ENCODE measurements around the gene CHRDL1. TPM values are rescaled to one million over a fixed set of nuclear protein-coding genes. Genes with fewer than 3 reads are reported as not detected.
"Not testable (repeated sequence)": the region's sequence is repeated elsewhere in the genome, so short reads cannot be mapped to it uniquely, and the experiment has no call there.

Gene CHRDL1
- total RNA-seq (2014; rRNA removed; shearing (Covaris generic)), result 0.89 and 3.6 TPM in 2 replicates

- H3K27ac ChIP-seq, result no peak within 1 kb of the TSS
- no peaks in the 10 kb centered on the region for H3K36me3 ChIP-seq
- H3K9me3 ChIP-seq (replicated peaks), result no peaks in the 10 kb centered on the region
- H3K4me1 ChIP-seq (replicated peaks), result no peaks in the 10 kb centered on the region
- DNase-seq (ENCODE audit: low read depth in 1 of 2, low spot score in 2 of 2), result no peak
- H3K4me3 ChIP-seq, result peak within 1 kb of the TSS; percentile 28
- no peaks in the 10 kb centered on the region for H3K27me3 ChIP-seq (replicated peaks)
These were observed at the start of gene CHRDL1 for GRCh38 chrX:110795645-110796406. Gene CHRDL1 (minus strand): TSS chrX:110795817. CDS start chrX:110792181, 3,636 bp downstream.

GRCh38 chrX:110836982-110837381 lies 41.4 kb upstream of the CHRDL1 start:
- no peak overlapping the region for H3K27ac ChIP-seq

GRCh38 chrX:110836451-110836850 lies 40.8 kb upstream of the CHRDL1 start:
- no peak overlapping the region for H3K27ac ChIP-seq
- no peaks in the 10 kb centered on the region for H3K4me1 ChIP-seq (replicated peaks)
- DNase-seq (ENCODE audit: low read depth in 1 of 2, low spot score in 2 of 2), result no peak
- H3K36me3 ChIP-seq, result no peaks in the 10 kb centered on the region
- H3K9me3 ChIP-seq (replicated peaks), result no peaks in the 10 kb centered on the region
- no peak overlapping the region for H3K4me3 ChIP-seq
- H3K27me3 ChIP-seq (replicated peaks), result no peaks in the 10 kb centered on the region

More at GRCh38 chrX:110836982-110837381, 41.4 kb upstream of the CHRDL1 start:
- H3K9me3 ChIP-seq (replicated peaks), result no peaks in the 10 kb centered on the region
- no peaks in the 10 kb centered on the region for H3K27me3 ChIP-seq (replicated peaks)
- no peaks in the 10 kb centered on the region for H3K36me3 ChIP-seq
- no peaks in the 10 kb centered on the region for H3K4me1 ChIP-seq (replicated peaks)
- DNase-seq (ENCODE audit: low read depth in 1 of 2, low spot score in 2 of 2), result no peak
- no peak overlapping the region for H3K4me3 ChIP-seq

- H3K27me3 ChIP-seq (replicated peaks), result no peaks in the 10 kb centered on the region
- H3K9me3 ChIP-seq (replicated peaks), result no peaks in the 10 kb centered on the region
- H3K36me3 ChIP-seq, result no peaks in the 10 kb centered on the region
- H3K4me1 ChIP-seq (replicated peaks), result no peaks in the 10 kb centered on the region
- H3K27ac ChIP-seq, result no peak overlapping the region
- H3K4me3 ChIP-seq, result no peak overlapping the region
- no peak for DNase-seq (ENCODE audit: low read depth in 1 of 2, low spot score in 2 of 2)
These were observed 40.4 kb upstream of the CHRDL1 start for GRCh38 chrX:110836001-110836400.

GRCh38 chrX:110825972-110826371 lies 30.4 kb upstream of the CHRDL1 start:
- Histone ChIP-seq H3K9me3 (replicated peaks) (no peaks in the 10 kb centered on the region), H3K27ac (no peak overlapping the region), H3K4me1 (replicated peaks) (no peaks in the 10 kb centered on the region), H3K27me3 (replicated peaks) (no peaks in the 10 kb centered on the region), H3K36me3 (no peaks in the 10 kb centered on the region), H3K4me3 (no peak overlapping the region)
- no peak for DNase-seq (ENCODE audit: low read depth in 1 of 2, low spot score in 2 of 2)

- H3K4me3 ChIP-seq; DNase-seq (ENCODE audit: low read depth in 1 of 2, low spot score in 2 of 2); H3K27ac ChIP-seq; H3K4me1 ChIP-seq (replicated peaks); H3K36me3 ChIP-seq; H3K27me3 ChIP-seq (replicated peaks); H3K9me3 ChIP-seq (replicated peaks): not testable (repeated sequence)
These were observed 20.9 kb upstream of the CHRDL1 start for GRCh38 chrX:110816543-110816942.

- Histone ChIP-seq H3K4me3 (no peak overlapping the region), H3K9me3 (replicated peaks) (no peaks in the 10 kb centered on the region), H3K4me1 (replicated peaks) (no peaks in the 10 kb centered on the region), H3K27me3 (replicated peaks) (no peaks in the 10 kb centered on the region), H3K36me3 (no peaks in the 10 kb centered on the region), H3K27ac (no peak overlapping the region)
- no peak for DNase-seq (ENCODE audit: low read depth in 1 of 2, low spot score in 2 of 2)
These were observed 10.5 kb upstream of the CHRDL1 start for GRCh38 chrX:110806145-110806544.

GRCh38 chrX:110805303-110805702 lies 9.7 kb upstream of the CHRDL1 start:
- Histone ChIP-seq H3K27me3 (replicated peaks) (no peaks in the 10 kb centered on the region), H3K4me1 (replicated peaks) (no peaks in the 10 kb centered on the region), H3K9me3 (replicated peaks) (no peaks in the 10 kb centered on the region), H3K27ac (no peak overlapping the region), H3K36me3 (no peaks in the 10 kb centered on the region), H3K4me3 (no peak overlapping the region)
- no peak for DNase-seq (ENCODE audit: low read depth in 1 of 2, low spot score in 2 of 2)

GRCh38 chrX:110804446-110804845 lies 8.8 kb upstream of the CHRDL1 start:
- Histone ChIP-seq H3K27me3 (replicated peaks) (no peaks in the 10 kb centered on the region), H3K36me3 (no peaks in the 10 kb centered on the region), H3K27ac (no peak overlapping the region), H3K4me3 (no peak overlapping the region), H3K9me3 (replicated peaks) (no peaks in the 10 kb centered on the region), H3K4me1 (replicated peaks) (no peaks in the 10 kb centered on the region)
- no peak for DNase-seq (ENCODE audit: low read depth in 1 of 2, low spot score in 2 of 2)

- Histone ChIP-seq H3K36me3 (no peaks in the 10 kb centered on the region), H3K4me3 (no peak overlapping the region), H3K9me3 (replicated peaks) (no peaks in the 10 kb centered on the region), H3K27me3 (replicated peaks) (no peaks in the 10 kb centered on the region), H3K27ac (no peak overlapping the region), H3K4me1 (replicated peaks) (no peaks in the 10 kb centered on the region)
- DNase-seq (ENCODE audit: low read depth in 1 of 2, low spot score in 2 of 2), result no peak
These were observed 7.9 kb upstream of the CHRDL1 start for GRCh38 chrX:110803506-110803905.

GRCh38 chrX:110796407-110796697 lies 735 bp upstream of the CHRDL1 start:
- Histone ChIP-seq H3K4me3 (peak overlapping the region; percentile 28; the same call in 1 of the 2 replicates), H3K9me3 (replicated peaks) (no peaks in the 10 kb centered on the region), H3K4me1 (replicated peaks) (no peaks in the 10 kb centered on the region), H3K36me3 (no peaks in the 10 kb centered on the region), H3K27ac (no peak overlapping the region), H3K27me3 (replicated peaks) (no peaks in the 10 kb centered on the region)
- no peak for DNase-seq (ENCODE audit: low read depth in 1 of 2, low spot score in 2 of 2)

- Histone ChIP-seq H3K9me3 (replicated peaks) (no peaks in the 10 kb centered on the region), H3K27me3 (replicated peaks) (no peaks in the 10 kb centered on the region), H3K36me3 (no peaks in the 10 kb centered on the region), H3K4me1 (replicated peaks) (no peaks in the 10 kb centered on the region), H3K4me3 (no peak overlapping the region), H3K27ac (no peak overlapping the region)
- DNase-seq (ENCODE audit: low read depth in 1 of 2, low spot score in 2 of 2), result no peak
These were observed 1.0 kb downstream of the CHRDL1 start for GRCh38 chrX:110794601-110795000.

GRCh38 chrX:110791071-110791470 lies 4.5 kb downstream of the CHRDL1 start:
- Histone ChIP-seq H3K4me3 (no peak overlapping the region), H3K27ac (no peak overlapping the region), H3K4me1 (replicated peaks) (peaks cover 4% of the 10 kb centered on the region), H3K9me3 (replicated peaks) (no peaks in the 10 kb centered on the region), H3K36me3 (no peaks in the 10 kb centered on the region), H3K27me3 (replicated peaks) (no peaks in the 10 kb centered on the region)
- no peak for DNase-seq (ENCODE audit: low read depth in 1 of 2, low spot score in 2 of 2)

GRCh38 chrX:110786486-110786885 lies 9.1 kb downstream of the CHRDL1 start:
- peak in 1 of 2 experiments; percentile 25 for DNase-seq (ENCODE audit: low read depth in 1 of 2, low spot score in 2 of 2)
- H3K36me3 ChIP-seq, result no peaks in the 10 kb centered on the region
- H3K27ac ChIP-seq, result peak overlapping the region; percentile 13; the same call in 1 of the 2 replicates
- no peak overlapping the region for H3K4me3 ChIP-seq
- no peaks in the 10 kb centered on the region for H3K9me3 ChIP-seq (replicated peaks)
- no peaks in the 10 kb centered on the region for H3K27me3 ChIP-seq (replicated peaks)
- H3K4me1 ChIP-seq (replicated peaks), result peaks cover 6% of the 10 kb centered on the region

- Histone ChIP-seq H3K4me3 (no peak overlapping the region), H3K4me1 (replicated peaks) (no peaks in the 10 kb centered on the region), H3K27me3 (replicated peaks) (no peaks in the 10 kb centered on the region), H3K27ac (no peak overlapping the region), H3K9me3 (replicated peaks) (no peaks in the 10 kb centered on the region), H3K36me3 (no peaks in the 10 kb centered on the region)
- no peak for DNase-seq (ENCODE audit: low read depth in 1 of 2, low spot score in 2 of 2)
These were observed 35.8 kb downstream of the CHRDL1 start for GRCh38 chrX:110759785-110760184.
